ENCODE results near the gene PYHIN1.
A peak's percentile ranks its signal among the peaks of the same experiment; 100 is the strongest.

PYHIN1 gene

DNA sequence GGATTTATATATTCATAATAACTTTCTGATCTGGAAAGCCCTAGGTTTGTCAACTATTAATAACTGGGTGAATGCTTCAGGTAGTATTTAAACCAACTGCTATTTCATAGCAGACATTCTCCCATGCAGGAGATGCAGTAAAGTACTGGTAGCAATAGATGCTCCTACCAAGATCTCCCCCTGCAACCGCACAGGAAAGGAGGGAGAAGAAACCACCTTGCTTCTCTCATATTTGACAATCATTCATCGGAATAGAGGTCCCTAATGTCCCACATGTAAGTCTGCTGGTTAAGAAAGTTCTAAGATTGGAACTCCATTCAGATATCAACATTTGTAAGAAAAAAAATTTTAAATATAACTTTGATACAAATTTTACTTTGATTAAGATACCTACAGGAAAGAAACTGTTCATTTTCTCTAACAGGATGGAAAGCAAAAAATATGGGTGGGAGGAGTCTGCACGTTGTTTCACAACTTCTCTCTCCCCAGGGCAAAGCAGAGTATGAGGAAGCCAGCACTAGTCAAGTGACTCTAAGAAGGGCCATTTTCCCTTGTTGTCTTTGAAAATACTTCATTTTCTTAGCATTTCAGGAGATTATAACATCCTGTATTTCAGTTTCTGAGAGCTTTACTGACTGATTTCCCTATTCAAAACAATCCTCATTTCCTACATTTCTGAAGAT lies at the start of gene PYHIN1:
TSS of gene PYHIN1 (plus strand) at position 498 of the 683 bp plus-strand sequence. CDS start 5,359 bp downstream, outside the sequence.
- ATAC-seq (peak; percentile 57), DNase-seq (no peak)
- peak within 1 kb of the TSS; percentile 82 for H3K4me3 Mint-ChIP-seq
- H3K4me1 Mint-ChIP-seq, result peaks cover 33% of the 10 kb centered on the region
- H3K9me3 Mint-ChIP-seq, result peaks cover 11% of the 10 kb centered on the region
- no peaks in the 10 kb centered on the region for H3K36me3 Mint-ChIP-seq (ENCODE audit: low read depth)
- peaks cover 11% of the 10 kb centered on the region for H3K27me3 Mint-ChIP-seq
- H3K27ac Mint-ChIP-seq, result peak within 1 kb of the TSS; percentile 78

DNA sequence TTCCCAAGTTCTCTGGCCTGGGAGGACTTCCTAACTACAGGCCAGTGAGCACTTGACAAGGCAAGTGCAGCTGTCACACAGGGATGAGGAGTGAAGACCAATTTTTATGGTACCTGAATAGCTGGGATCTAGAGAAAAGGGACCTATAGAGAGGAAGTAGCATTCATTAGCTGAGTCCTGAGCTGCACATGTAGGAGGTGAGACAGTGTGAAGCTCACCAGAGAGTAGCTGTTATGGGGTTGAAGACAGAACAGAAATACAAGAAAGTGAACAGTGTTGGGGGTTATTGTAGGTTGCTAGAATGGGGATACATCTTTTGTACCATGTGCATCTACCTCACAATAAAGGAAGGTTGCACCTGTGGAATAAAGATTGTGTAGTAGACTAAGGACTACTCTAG lies 37.7 kb upstream of the PYHIN1 start:
- no peaks in the 10 kb centered on the region for H3K4me1 Mint-ChIP-seq
- H3K27me3 Mint-ChIP-seq, result no peaks in the 10 kb centered on the region
- H3K36me3 Mint-ChIP-seq (ENCODE audit: low read depth), result no peaks in the 10 kb centered on the region
- H3K4me3 Mint-ChIP-seq, result no peak overlapping the region
- ATAC-seq (no peak), DNase-seq (no peak)
- peaks cover 7% of the 10 kb centered on the region for H3K9me3 Mint-ChIP-seq
- H3K27ac Mint-ChIP-seq, result no peak overlapping the region

- Mint-ChIP-seq H3K4me3 (no peak overlapping the region), H3K27me3 (peaks cover 3% of the 10 kb centered on the region), H3K36me3 (ENCODE audit: low read depth) (no peaks in the 10 kb centered on the region), H3K4me1 (no peaks in the 10 kb centered on the region), H3K27ac (no peak overlapping the region), H3K9me3 (peaks cover 5% of the 10 kb centered on the region)
- ATAC-seq (no peak), DNase-seq (no peak)
These were observed 32.6 kb upstream of the PYHIN1 start for GRCh38 chr1:158898722-158899121.

GRCh38 chr1:158901623-158902022 lies 29.7 kb upstream of the PYHIN1 start:
- no peak overlapping the region for H3K4me3 Mint-ChIP-seq
- H3K9me3 Mint-ChIP-seq, result no peaks in the 10 kb centered on the region
- DNase-seq, result no peak
- no peaks in the 10 kb centered on the region for H3K36me3 Mint-ChIP-seq (ENCODE audit: low read depth)
- no peak for ATAC-seq
- no peaks in the 10 kb centered on the region for H3K4me1 Mint-ChIP-seq
- H3K27me3 Mint-ChIP-seq, result peaks cover 12% of the 10 kb centered on the region
- H3K27ac Mint-ChIP-seq, result no peak overlapping the region

GRCh38 chr1:158916085-158916484 lies 15.3 kb upstream of the PYHIN1 start:
- Mint-ChIP-seq H3K9me3 (peaks cover 36% of the 10 kb centered on the region), H3K4me1 (no peaks in the 10 kb centered on the region), H3K4me3 (no peak overlapping the region), H3K27me3 (peaks cover 2% of the 10 kb centered on the region), H3K27ac (no peak overlapping the region), H3K36me3 (ENCODE audit: low read depth) (peaks cover 8% of the 10 kb centered on the region)
- no peak for DNase-seq
- ATAC-seq, result no peak

GRCh38 chr1:158924677-158925076 lies 6.7 kb upstream of the PYHIN1 start:
- no peak for ATAC-seq
- DNase-seq, result no peak
- Mint-ChIP-seq H3K4me3 (no peak overlapping the region), H3K27ac (peak overlapping the region; percentile 58), H3K4me1 (peaks cover 16% of the 10 kb centered on the region), H3K36me3 (ENCODE audit: low read depth) (peaks cover 5% of the 10 kb centered on the region), H3K27me3 (peaks cover 8% of the 10 kb centered on the region), H3K9me3 (peaks cover 34% of the 10 kb centered on the region)

- Mint-ChIP-seq H3K27ac (peak overlapping the region; percentile 78), H3K4me3 (no peak overlapping the region), H3K36me3 (ENCODE audit: low read depth) (no peaks in the 10 kb centered on the region), H3K9me3 (peaks cover 13% of the 10 kb centered on the region), H3K4me1 (peaks cover 33% of the 10 kb centered on the region), H3K27me3 (peaks cover 11% of the 10 kb centered on the region)
- DNase-seq (peak; percentile 12), ATAC-seq (peak; percentile 40)
These were observed 848 bp upstream of the PYHIN1 start for GRCh38 chr1:158930504-158930903.

DNA sequence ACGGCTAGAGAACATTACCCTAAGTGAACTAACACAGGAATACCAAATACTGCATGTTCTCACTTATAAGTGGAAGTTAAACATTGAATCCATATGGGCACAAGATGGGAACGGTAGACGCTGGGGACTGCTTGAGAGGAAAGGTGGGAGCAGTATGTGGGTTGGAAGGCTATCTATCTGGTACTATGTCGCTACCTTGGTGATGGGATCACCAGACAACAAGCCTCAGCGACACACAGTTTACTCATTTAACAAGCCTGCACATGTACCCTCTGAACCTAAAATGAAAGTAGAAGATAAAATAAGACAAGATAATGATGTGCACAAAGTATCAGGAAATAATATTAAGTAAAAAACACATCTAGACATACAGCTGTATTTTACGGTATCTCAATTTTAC lies 819 bp downstream of the PYHIN1 start:
- Mint-ChIP-seq H3K27ac (peak overlapping the region; percentile 78), H3K4me1 (peaks cover 33% of the 10 kb centered on the region), H3K9me3 (peaks cover 4% of the 10 kb centered on the region), H3K27me3 (peaks cover 6% of the 10 kb centered on the region), H3K4me3 (peak overlapping the region; percentile 82), H3K36me3 (ENCODE audit: low read depth) (peaks cover 2% of the 10 kb centered on the region)
- no peak for DNase-seq
- ATAC-seq, result peak; percentile 52

DNA sequence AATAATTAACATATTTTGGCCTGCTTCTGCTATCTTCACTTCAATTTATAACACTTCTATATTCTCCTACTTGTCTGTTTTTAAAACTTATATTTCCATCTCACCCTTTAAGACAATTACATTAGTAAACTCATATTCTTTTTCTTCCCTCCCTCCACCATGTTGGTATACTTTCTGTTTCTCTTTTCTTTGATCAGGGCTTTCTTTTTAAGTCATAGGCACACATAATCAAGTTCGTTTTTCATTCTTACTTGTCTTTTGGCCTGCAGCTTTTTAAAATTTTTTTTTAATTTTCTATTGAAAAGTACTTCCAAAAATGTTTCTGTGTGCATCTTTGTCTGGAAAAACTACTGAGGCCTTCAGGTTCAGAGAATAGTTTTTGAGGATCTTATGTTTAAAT lies 2.3 kb downstream of the PYHIN1 start:
- DNase-seq (no peak), ATAC-seq (no peak)
- Mint-ChIP-seq H3K27ac (peak overlapping the region; percentile 74), H3K27me3 (peaks cover 4% of the 10 kb centered on the region), H3K4me3 (peak overlapping the region; percentile 71), H3K9me3 (no peaks in the 10 kb centered on the region), H3K36me3 (ENCODE audit: low read depth) (peaks cover 3% of the 10 kb centered on the region), H3K4me1 (peaks cover 33% of the 10 kb centered on the region)

- ATAC-seq (no peak), DNase-seq (no peak)
- Mint-ChIP-seq H3K4me1 (peaks cover 21% of the 10 kb centered on the region), H3K4me3 (no peak overlapping the region), H3K9me3 (no peaks in the 10 kb centered on the region), H3K36me3 (ENCODE audit: low read depth) (peaks cover 10% of the 10 kb centered on the region), H3K27me3 (peaks cover 4% of the 10 kb centered on the region), H3K27ac (peak overlapping the region; percentile 7)
These were observed 7.8 kb downstream of the PYHIN1 start for GRCh38 chr1:158939180-158939579.

DNA sequence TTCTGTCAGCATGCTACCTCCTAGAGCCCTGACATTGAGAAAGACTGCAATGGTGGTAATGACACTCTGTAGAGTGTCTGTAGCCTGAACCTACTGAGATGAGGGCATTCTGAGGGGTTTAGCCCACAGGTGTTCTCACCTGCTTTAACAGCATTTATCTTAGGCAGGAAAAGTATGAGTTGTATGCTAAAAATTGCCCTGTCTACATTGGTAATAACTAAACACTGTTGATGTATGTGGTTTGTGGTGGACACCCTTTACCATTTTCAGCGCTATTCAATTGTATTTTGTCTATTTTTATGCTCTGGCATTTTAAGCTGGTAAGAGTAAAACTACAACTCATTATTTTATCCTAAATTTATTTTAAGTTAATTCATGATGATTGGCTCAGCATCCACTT lies 10.0 kb downstream of the PYHIN1 start:
- H3K4me3 Mint-ChIP-seq, result no peak overlapping the region
- H3K27ac Mint-ChIP-seq, result no peak overlapping the region
- DNase-seq, result no peak
- peaks cover 10% of the 10 kb centered on the region for H3K36me3 Mint-ChIP-seq (ENCODE audit: low read depth)
- no peak for ATAC-seq
- peaks cover 10% of the 10 kb centered on the region for H3K4me1 Mint-ChIP-seq
- H3K9me3 Mint-ChIP-seq, result no peaks in the 10 kb centered on the region
- peaks cover 5% of the 10 kb centered on the region for H3K27me3 Mint-ChIP-seq

DNA sequence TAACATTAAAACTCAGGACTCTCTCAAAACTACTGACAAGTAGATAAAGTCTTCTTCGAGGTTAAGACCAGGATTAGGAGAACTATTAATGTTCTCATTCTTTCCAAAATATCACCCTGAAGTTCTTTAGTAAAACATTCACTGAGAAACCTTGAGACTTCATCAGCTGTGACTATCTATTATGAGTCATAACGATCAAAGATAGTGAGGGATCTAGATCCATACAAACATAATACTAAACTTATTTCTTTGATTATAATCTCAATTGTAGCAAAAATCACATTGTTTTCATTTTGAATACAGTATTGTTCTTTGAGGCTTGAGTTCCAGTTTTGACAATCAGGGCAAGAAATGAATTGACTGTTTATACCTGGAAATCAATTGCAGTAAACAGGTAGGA lies 11.1 kb downstream of the PYHIN1 start:
- Mint-ChIP-seq H3K4me3 (no peak overlapping the region), H3K4me1 (peaks cover 12% of the 10 kb centered on the region), H3K36me3 (ENCODE audit: low read depth) (peaks cover 7% of the 10 kb centered on the region), H3K27ac (no peak overlapping the region), H3K9me3 (no peaks in the 10 kb centered on the region), H3K27me3 (peaks cover 5% of the 10 kb centered on the region)
- DNase-seq, result no peak
- ATAC-seq, result peak; percentile 40

DNA sequence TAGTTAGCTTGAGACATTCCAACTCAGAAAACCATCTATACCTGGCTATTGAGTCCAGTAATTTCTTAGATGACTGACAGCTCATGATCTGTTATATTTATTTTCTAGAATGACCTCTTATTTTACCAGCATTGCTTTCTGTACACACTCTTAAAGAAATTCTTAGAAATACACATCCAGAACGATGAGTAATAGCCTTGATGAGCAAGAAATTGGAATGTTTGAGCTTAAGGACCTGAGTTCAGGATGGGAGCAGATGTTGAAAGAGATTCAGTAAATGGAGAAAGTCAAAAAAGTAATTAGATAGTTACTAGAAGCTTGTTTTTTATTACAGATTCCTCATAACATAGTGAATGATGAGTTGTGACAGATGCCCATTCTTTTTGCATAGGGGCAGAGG lies 11.7 kb downstream of the PYHIN1 start:
- no peak for ATAC-seq
- no peak overlapping the region for H3K4me3 Mint-ChIP-seq
- no peak for DNase-seq
- peaks cover 7% of the 10 kb centered on the region for H3K36me3 Mint-ChIP-seq (ENCODE audit: low read depth)
- no peak overlapping the region for H3K27ac Mint-ChIP-seq
- H3K27me3 Mint-ChIP-seq, result peaks cover 8% of the 10 kb centered on the region
- H3K9me3 Mint-ChIP-seq, result no peaks in the 10 kb centered on the region
- peaks cover 12% of the 10 kb centered on the region for H3K4me1 Mint-ChIP-seq

DNA sequence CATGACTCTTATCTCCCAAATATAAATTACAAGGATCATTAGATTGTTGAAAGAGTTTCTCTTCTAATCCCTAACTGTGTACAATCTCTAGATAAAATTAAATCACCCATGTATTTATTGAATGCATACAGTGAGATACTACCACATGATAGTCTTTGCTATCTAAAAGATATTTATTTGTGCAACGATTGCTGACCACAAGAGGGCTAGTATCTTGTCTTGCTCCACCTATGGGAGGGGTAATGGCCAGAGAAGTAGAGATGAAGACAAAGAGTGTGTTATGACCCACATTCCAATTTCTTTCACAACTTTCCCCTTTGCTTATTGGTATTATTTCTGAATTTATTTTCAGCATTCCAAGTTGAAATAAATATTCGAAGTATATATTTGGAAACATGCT lies 13.7 kb downstream of the PYHIN1 start:
- Mint-ChIP-seq H3K36me3 (ENCODE audit: low read depth) (peaks cover 8% of the 10 kb centered on the region), H3K4me1 (peaks cover 11% of the 10 kb centered on the region), H3K27ac (no peak overlapping the region), H3K27me3 (peaks cover 7% of the 10 kb centered on the region), H3K9me3 (no peaks in the 10 kb centered on the region), H3K4me3 (no peak overlapping the region)
- ATAC-seq, result no peak
- no peak for DNase-seq

- DNase-seq (no peak), ATAC-seq (no peak)
- Mint-ChIP-seq H3K4me1 (peaks cover 14% of the 10 kb centered on the region), H3K27ac (no peak overlapping the region), H3K27me3 (peaks cover 5% of the 10 kb centered on the region), H3K36me3 (ENCODE audit: low read depth) (peaks cover 13% of the 10 kb centered on the region), H3K9me3 (no peaks in the 10 kb centered on the region), H3K4me3 (no peak overlapping the region)
These were observed 15.4 kb downstream of the PYHIN1 start for GRCh38 chr1:158946785-158947184.

DNA sequence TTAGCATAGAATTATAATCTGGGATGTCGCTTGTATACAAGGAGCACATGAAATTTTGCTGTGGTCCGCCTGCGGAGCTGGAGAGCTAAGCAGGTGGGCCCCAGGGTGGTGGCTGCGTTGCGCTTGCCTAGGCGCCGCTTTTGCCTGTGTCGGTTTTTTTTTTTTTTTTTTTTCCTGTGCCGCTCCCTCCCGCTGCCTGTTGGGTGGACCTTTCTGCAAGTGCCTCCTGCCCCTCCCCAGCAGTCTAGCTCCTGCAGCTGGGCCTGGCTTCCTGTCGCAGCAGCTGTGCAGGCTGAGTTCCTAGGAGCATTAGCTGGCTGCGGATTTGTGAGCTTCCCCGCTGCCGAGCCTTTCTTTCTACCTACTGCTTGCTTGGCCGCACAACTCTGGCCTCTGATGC lies 20.6 kb downstream of the PYHIN1 start:
- Mint-ChIP-seq H3K27me3 (peaks cover 3% of the 10 kb centered on the region), H3K9me3 (no peaks in the 10 kb centered on the region), H3K36me3 (ENCODE audit: low read depth) (peaks cover 18% of the 10 kb centered on the region), H3K4me1 (peaks cover 8% of the 10 kb centered on the region), H3K4me3 (no peak overlapping the region), H3K27ac (no peak overlapping the region)
- DNase-seq (no peak), ATAC-seq (no peak)

All from activated naive CD8-positive, alpha-beta T cell treated with anti-CD3 and anti-CD28 coated beads, Interleukin-2, amount 50 U/mL, for 24 hours (primary cell).